CD8-positive, alpha-beta memory T cell (primary cell): Measurements from ENCODE around the gene FILIP1. TPM values are rescaled to one million over a fixed set of nuclear protein-coding genes. Genes with fewer than 3 reads are reported as not detected.
A peak's percentile ranks its signal among the peaks of the same experiment; 100 is the strongest.

Source experiments
- CTCF ChIA-PET: fragments of 350-600 bp; sonication (Branson Sonifier 250); formaldehyde crosslinking; loops from one replicate; lab custom pipeline; 2021; ENCODE audit warnings: antibody characterized with exemption; lab: Charles Lee
- POLR2A ChIA-PET: fragments of 350-600 bp; sonication (Branson Sonifier 250); formaldehyde crosslinking; loops from one replicate; lab custom pipeline; 2021; ENCODE audit warnings: antibody characterized with exemption; lab: Charles Lee
- DNase-seq, 5 donors: peaks; one replicate each; pipeline versions ENCODE4 v3.0.0 to v3.0.0-alpha.2; 2020 to 2022; ENCODE audit warnings: mixed read lengths in 1 of 5
- H3K27ac ChIP-seq: one replicate; pipeline ENCODE4 v1.7.0; 2013; ENCODE audit warnings: low read depth, mild to moderate bottlenecking, low read length, moderate library complexity
- H3K27me3 ChIP-seq: 2 replicates; pipeline ENCODE4 v1.7.0; 2013; ENCODE audit warnings: low read length, mild to moderate bottlenecking; ENCODE audit not compliant: insufficient read depth, poor library complexity, severe bottlenecking
- H3K36me3 ChIP-seq: 2 replicates; pipeline ENCODE4 v1.7.0; 2013; ENCODE audit warnings: mild to moderate bottlenecking, low read length, moderate library complexity; ENCODE audit not compliant: insufficient read depth
- H3K4me1 ChIP-seq: 2 replicates; pipeline ENCODE4 v1.7.0; 2013; ENCODE audit warnings: mild to moderate bottlenecking, low read length, moderate library complexity; ENCODE audit not compliant: insufficient read depth
- H3K4me3 ChIP-seq: 2 replicates; pipeline ENCODE4 v1.7.0; 2013; ENCODE audit warnings: mild to moderate bottlenecking, low read length
- H3K9me3 ChIP-seq: 2 replicates; pipeline ENCODE4 v1.7.0; 2013; ENCODE audit warnings: mild to moderate bottlenecking, low read length
- H3K27ac Mint-ChIP-seq, 8 donors: one replicate each; pipeline ENCODE4 v1.8.0; 2020 to 2021; ENCODE audit warnings: mixed read lengths in 8 of 8, mild to moderate bottlenecking in 6 of 8, inconsistent platforms in 3 of 8, moderate library complexity in 3 of 8
- H3K27me3 Mint-ChIP-seq, 2 donors: one replicate each; pipeline ENCODE4 v1.8.0; 2020 to 2021; ENCODE audit warnings: mixed read lengths in 2 of 2, mild to moderate bottlenecking in 1 of 2, moderate library complexity in 1 of 2
- H3K36me3 Mint-ChIP-seq, 3 donors: one replicate each; pipeline ENCODE4 v1.8.0; 2020 to 2021; ENCODE audit warnings: mixed read lengths in 3 of 3, inconsistent platforms in 1 of 3, mild to moderate bottlenecking in 1 of 3
- H3K4me1 Mint-ChIP-seq, 3 donors: one replicate each; pipeline ENCODE4 v1.8.0; 2020 to 2021; ENCODE audit warnings: mixed read lengths in 3 of 3, inconsistent platforms in 1 of 3, mild to moderate bottlenecking in 1 of 3
- H3K4me3 Mint-ChIP-seq, 7 donors: one replicate each; pipeline ENCODE4 v1.8.0; 2020 to 2021; ENCODE audit warnings: mixed read lengths in 7 of 7, mild to moderate bottlenecking in 6 of 7, moderate library complexity in 4 of 7, inconsistent platforms in 2 of 7
- H3K9me3 Mint-ChIP-seq, 5 donors: one replicate each; pipeline ENCODE4 v1.8.0; 2020 to 2022; ENCODE audit warnings: mixed read lengths in 5 of 5, mild to moderate bottlenecking in 3 of 5, moderate library complexity in 2 of 5, inconsistent platforms in 1 of 5
- polyA plus RNA-seq: library from polyadenylated mRNA; unstranded; fragments of 300-500 nt; fragmentation: Illumina TruSeq; gene quantifications from one replicate; pipeline ENCODE4 v1.2.3, GENCODE V29; 2021
- total RNA-seq, 2 experiments: library from RNA; stranded (reverse); gene quantifications; one replicate each; pipeline ENCODE4 v1.2.3, GENCODE V29; 2021

The FILIP1 gene
- total RNA-seq (not detected), polyA plus RNA-seq (not detected)

DNA sequence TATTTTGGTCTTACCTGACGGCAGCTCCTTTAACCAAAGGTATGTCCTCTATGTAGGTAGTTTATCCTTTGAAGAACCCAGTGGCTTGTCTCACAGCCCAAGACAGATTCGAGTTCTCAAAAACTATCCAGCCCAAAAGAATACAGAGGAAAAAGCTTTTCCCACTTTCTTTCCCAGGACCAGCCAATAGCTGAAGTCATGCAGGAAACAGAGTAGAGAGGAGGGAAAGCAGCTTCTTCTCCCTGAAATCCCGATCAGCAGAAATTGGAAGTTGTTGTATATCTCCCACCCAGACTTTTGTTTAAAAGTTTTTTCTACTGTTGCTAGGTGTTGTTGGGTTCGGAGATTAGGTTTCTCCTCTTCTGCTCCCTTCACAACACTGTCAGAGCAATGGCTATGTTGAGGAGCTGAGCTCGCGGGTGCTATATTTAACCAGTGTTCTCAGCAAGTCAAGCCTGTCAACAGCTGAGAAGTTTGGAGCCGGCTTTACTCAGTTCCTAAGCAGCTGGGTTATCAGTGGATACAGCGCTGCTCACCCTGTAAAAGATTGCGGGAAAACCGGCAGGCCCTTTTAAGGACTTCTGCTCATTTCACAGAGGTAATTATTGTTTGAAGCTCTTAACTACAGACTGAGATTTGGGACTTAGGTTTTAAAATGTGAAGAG is at the start of gene FILIP1:
Gene FILIP1, minus strand, starts transcription at position 401 of the 665 bp plus-strand sequence. CDS start 78,828 bp downstream, outside the sequence.
- Mint-ChIP-seq H3K27ac (no peak within 1 kb of the TSS), H3K4me1 (peaks cover 13 to 19% (median 14%) of the 10 kb centered on the region in 3 donors), H3K36me3 (no peaks in the 10 kb centered on the region), H3K4me3 (no peak within 1 kb of the TSS), H3K9me3 (no peaks in the 10 kb centered on the region), H3K27me3 (peaks cover 6 to 31% of the 10 kb centered on the region in 2 donors)
- Histone ChIP-seq H3K27me3 (no peaks in the 10 kb centered on the region), H3K4me3 (no peak within 1 kb of the TSS), H3K36me3 (no peaks in the 10 kb centered on the region), H3K9me3 (no peaks in the 10 kb centered on the region), H3K27ac (no peak within 1 kb of the TSS), H3K4me1 (peaks cover 7% of the 10 kb centered on the region)
- ChIA-PET CTCF (no interaction called here), POLR2A (no interaction called here)
- no peak for DNase-seq

GRCh38 chr6:75543311-75543710 is 49.7 kb upstream of the FILIP1 start:
- ChIA-PET POLR2A (no interaction called here), CTCF (no interaction called here)
- Histone ChIP-seq H3K27ac (no peak overlapping the region), H3K4me1 (no peaks in the 10 kb centered on the region), H3K36me3 (no peaks in the 10 kb centered on the region), H3K9me3 (no peaks in the 10 kb centered on the region), H3K27me3 (no peaks in the 10 kb centered on the region), H3K4me3 (no peak overlapping the region)
- no peak for DNase-seq
- no peaks in the 10 kb centered on the region for H3K36me3 Mint-ChIP-seq
- peaks cover 5 to 21% of the 10 kb centered on the region in 2 donors for H3K27me3 Mint-ChIP-seq
- H3K27ac Mint-ChIP-seq = no peak overlapping the region
- no peak overlapping the region for H3K4me3 Mint-ChIP-seq
- peaks cover 0 to 3% (median 0%) of the 10 kb centered on the region in 5 donors for H3K9me3 Mint-ChIP-seq
- no peaks in the 10 kb centered on the region for H3K4me1 Mint-ChIP-seq

- peaks cover 0 to 3% (median 0%) of the 10 kb centered on the region in 5 donors for H3K9me3 Mint-ChIP-seq
- H3K27me3 ChIP-seq = no peaks in the 10 kb centered on the region
- peaks cover 7 to 37% of the 10 kb centered on the region in 2 donors for H3K27me3 Mint-ChIP-seq
- no peak overlapping the region for H3K4me3 ChIP-seq
- POLR2A ChIA-PET = no interaction called here
- H3K4me3 Mint-ChIP-seq = no peak overlapping the region
- CTCF ChIA-PET = interaction anchor here (0.6 to 1.6 kb wide), 2 partner anchors 10 to 24 kb away, joined by 3 read pairs; no protein-coding TSS in a partner anchor
- H3K4me1 ChIP-seq = no peaks in the 10 kb centered on the region
- no peaks in the 10 kb centered on the region for H3K4me1 Mint-ChIP-seq
- no peaks in the 10 kb centered on the region for H3K36me3 Mint-ChIP-seq
- no peaks in the 10 kb centered on the region for H3K9me3 ChIP-seq
- H3K36me3 ChIP-seq = no peaks in the 10 kb centered on the region
- no peak overlapping the region for H3K27ac ChIP-seq
- no peak for DNase-seq
- H3K27ac Mint-ChIP-seq = no peak overlapping the region
Observed at GRCh38 chr6:75539136-75539535, 45.5 kb upstream of the FILIP1 start.

GRCh38 chr6:75532521-75532920 is 38.9 kb upstream of the FILIP1 start:
- no peak overlapping the region for H3K27ac Mint-ChIP-seq
- no peaks in the 10 kb centered on the region for H3K4me1 Mint-ChIP-seq
- H3K4me3 Mint-ChIP-seq = no peak overlapping the region
- no peak overlapping the region for H3K4me3 ChIP-seq
- no peaks in the 10 kb centered on the region for H3K36me3 ChIP-seq
- peaks cover 0 to 4% (median 0%) of the 10 kb centered on the region in 3 donors for H3K36me3 Mint-ChIP-seq
- no peak overlapping the region for H3K27ac ChIP-seq
- no peak for DNase-seq
- H3K4me1 ChIP-seq = no peaks in the 10 kb centered on the region
- ChIA-PET POLR2A (no interaction called here), CTCF (no interaction called here)
- peaks cover 5 to 55% of the 10 kb centered on the region in 2 donors for H3K27me3 Mint-ChIP-seq
- H3K9me3 Mint-ChIP-seq = no peaks in the 10 kb centered on the region
- H3K27me3 ChIP-seq = no peaks in the 10 kb centered on the region
- no peaks in the 10 kb centered on the region for H3K9me3 ChIP-seq

- no peak for DNase-seq
- Mint-ChIP-seq H3K9me3 (no peaks in the 10 kb centered on the region), H3K27ac (no peak overlapping the region), H3K4me1 (no peaks in the 10 kb centered on the region), H3K36me3 (peaks cover 0 to 4% (median 0%) of the 10 kb centered on the region in 3 donors), H3K4me3 (no peak overlapping the region), H3K27me3 (peaks cover 8 to 51% of the 10 kb centered on the region in 2 donors)
- Histone ChIP-seq H3K4me1 (no peaks in the 10 kb centered on the region), H3K27me3 (no peaks in the 10 kb centered on the region), H3K9me3 (no peaks in the 10 kb centered on the region), H3K36me3 (no peaks in the 10 kb centered on the region), H3K4me3 (no peak overlapping the region), H3K27ac (no peak overlapping the region)
- ChIA-PET CTCF (no interaction called here), POLR2A (no interaction called here)
Observed at GRCh38 chr6:75531174-75531573, 37.6 kb upstream of the FILIP1 start.

DNA sequence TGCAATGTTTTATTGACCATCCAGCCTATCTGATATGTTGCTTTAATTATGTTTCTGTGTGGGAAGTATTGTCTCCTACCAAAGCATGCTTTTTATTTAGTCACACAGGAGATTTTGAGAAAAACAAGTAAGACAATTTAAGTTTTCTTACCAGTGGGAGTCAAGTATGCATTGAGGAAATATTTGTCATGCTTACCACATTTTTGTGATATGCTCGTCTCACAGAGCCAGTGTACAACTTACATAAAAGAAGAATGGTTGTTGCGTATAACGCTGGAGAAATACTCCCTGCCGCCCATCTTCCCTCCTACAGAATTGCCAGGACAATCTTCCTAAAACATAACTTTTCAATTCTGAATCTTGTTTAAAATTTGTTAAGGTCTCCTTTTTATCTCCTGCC is 37.1 kb upstream of the FILIP1 start:
- Histone ChIP-seq H3K4me3 (no peak overlapping the region), H3K27ac (no peak overlapping the region), H3K4me1 (no peaks in the 10 kb centered on the region), H3K36me3 (no peaks in the 10 kb centered on the region), H3K27me3 (no peaks in the 10 kb centered on the region), H3K9me3 (no peaks in the 10 kb centered on the region)
- ChIA-PET POLR2A (no interaction called here), CTCF (no interaction called here)
- no peak overlapping the region for H3K4me3 Mint-ChIP-seq
- peaks cover 0 to 4% (median 0%) of the 10 kb centered on the region in 3 donors for H3K36me3 Mint-ChIP-seq
- H3K27me3 Mint-ChIP-seq = peaks cover 8 to 52% of the 10 kb centered on the region in 2 donors
- no peaks in the 10 kb centered on the region for H3K9me3 Mint-ChIP-seq
- H3K27ac Mint-ChIP-seq = no peak overlapping the region
- DNase-seq = no peak
- no peaks in the 10 kb centered on the region for H3K4me1 Mint-ChIP-seq

DNA sequence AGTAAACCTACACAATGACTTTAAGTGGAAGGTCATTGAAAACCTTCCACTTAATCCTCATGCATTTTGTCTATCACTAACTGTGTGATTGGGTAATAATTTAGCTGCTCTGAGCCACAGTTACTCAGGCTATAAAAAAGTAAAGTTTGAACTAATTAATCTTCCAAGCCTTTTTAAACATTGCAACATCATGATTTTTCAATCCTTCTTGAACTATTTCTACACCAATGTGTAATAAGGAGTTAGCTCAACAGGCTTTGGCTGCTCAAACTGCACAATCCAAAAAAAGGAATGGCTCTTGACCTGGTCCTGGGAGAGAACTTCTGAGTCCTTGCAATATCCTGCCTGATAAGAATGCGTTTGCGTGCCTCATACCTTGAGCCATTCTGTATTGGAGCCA is 34.8 kb upstream of the FILIP1 start:
- no peaks in the 10 kb centered on the region for H3K36me3 ChIP-seq
- H3K27ac ChIP-seq = no peak overlapping the region
- no peak overlapping the region for H3K4me3 ChIP-seq
- no peaks in the 10 kb centered on the region for H3K27me3 ChIP-seq
- H3K9me3 Mint-ChIP-seq = no peaks in the 10 kb centered on the region
- no peaks in the 10 kb centered on the region for H3K4me1 ChIP-seq
- no peak for DNase-seq
- ChIA-PET CTCF (interaction anchor here (1.3 to 1.6 kb wide), 2 partner anchors 231 to 243 kb away, joined by 4 read pairs; partner anchors contain the start of gene TMEM30A), POLR2A (no interaction called here)
- no peaks in the 10 kb centered on the region for H3K4me1 Mint-ChIP-seq
- H3K36me3 Mint-ChIP-seq = peaks cover 0 to 4% (median 0%) of the 10 kb centered on the region in 3 donors
- no peak overlapping the region for H3K27ac Mint-ChIP-seq
- H3K4me3 Mint-ChIP-seq = no peak overlapping the region
- peaks cover 6 to 48% of the 10 kb centered on the region in 2 donors for H3K27me3 Mint-ChIP-seq
- H3K9me3 ChIP-seq = no peaks in the 10 kb centered on the region

GRCh38 chr6:75526502-75527127 is 33.0 kb upstream of the FILIP1 start:
- H3K36me3 ChIP-seq = no peaks in the 10 kb centered on the region
- no peaks in the 10 kb centered on the region for H3K9me3 ChIP-seq
- Mint-ChIP-seq H3K27ac (peak overlapping the region in 1 of 8 donors; percentile 14), H3K36me3 (no peaks in the 10 kb centered on the region), H3K9me3 (no peaks in the 10 kb centered on the region), H3K4me1 (no peaks in the 10 kb centered on the region), H3K4me3 (no peak overlapping the region), H3K27me3 (peaks cover 6 to 42% of the 10 kb centered on the region in 2 donors)
- H3K4me1 ChIP-seq = no peaks in the 10 kb centered on the region
- CTCF ChIA-PET = interaction anchor here (1.0 to 1.6 kb wide), 4 partner anchors 11 to 1787 kb away, joined by 3 to 5 read pairs (median 4); partner anchors contain the start of gene TMEM30A
- POLR2A ChIA-PET = no interaction called here
- no peaks in the 10 kb centered on the region for H3K27me3 ChIP-seq
- H3K4me3 ChIP-seq = no peak overlapping the region
- DNase-seq = peak; percentile 23 to 62 (median 46)
- no peak overlapping the region for H3K27ac ChIP-seq
